ENCODE data around the gene IL36RN. TPM values are rescaled to one million over a fixed set of nuclear protein-coding genes. Genes with fewer than 3 reads are reported as not detected.

Gene IL36RN
- total RNA-seq, 2 experiments from 2014 or later: not detected

DNA sequence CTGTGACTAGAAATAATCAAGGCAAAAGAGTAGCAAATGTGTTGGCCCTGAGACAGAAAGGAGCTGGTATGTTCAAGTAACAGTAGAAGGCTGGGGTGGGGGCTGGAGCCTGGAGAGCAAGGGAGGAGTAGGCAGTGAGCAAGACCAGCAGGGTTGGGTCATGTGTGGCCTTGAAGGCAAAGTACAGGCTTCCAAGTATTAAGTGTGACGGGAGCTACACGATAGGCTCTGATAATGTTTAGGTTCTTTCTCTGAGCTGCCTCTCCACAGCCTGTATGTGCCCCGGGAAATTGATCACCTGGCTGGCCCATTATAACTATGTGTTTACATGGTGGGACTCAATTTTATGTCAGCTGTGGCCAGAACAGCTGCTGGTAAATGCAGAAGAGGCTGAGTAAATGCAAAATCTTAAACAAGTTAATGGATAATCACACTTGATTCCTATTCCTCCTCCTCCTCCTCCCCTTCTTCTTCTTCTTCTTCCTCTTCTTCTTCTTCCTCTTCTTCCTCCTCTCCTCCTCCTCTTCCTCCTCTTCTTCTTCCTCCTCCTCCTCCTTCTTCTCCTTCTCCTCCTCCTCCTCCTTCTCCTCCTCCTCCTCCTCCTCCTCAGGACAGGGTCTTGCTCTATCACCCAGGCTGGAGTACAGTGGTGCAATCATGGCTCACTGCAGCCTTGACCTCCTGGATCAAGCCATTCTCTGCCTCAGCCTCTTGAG is 18.1 kb downstream of the IL36RN start:
- H3K27me3 Mint-ChIP-seq: no peaks in the 10 kb centered on the region
- no peak for DNase-seq
- no peak overlapping the region for H3K27ac Mint-ChIP-seq
- no peaks in the 10 kb centered on the region for H3K9me3 Mint-ChIP-seq
- no peaks in the 10 kb centered on the region for H3K36me3 Mint-ChIP-seq
- peaks cover 8% of the 10 kb centered on the region for H3K4me1 Mint-ChIP-seq
- H3K4me3 Mint-ChIP-seq: no peak overlapping the region

DNA sequence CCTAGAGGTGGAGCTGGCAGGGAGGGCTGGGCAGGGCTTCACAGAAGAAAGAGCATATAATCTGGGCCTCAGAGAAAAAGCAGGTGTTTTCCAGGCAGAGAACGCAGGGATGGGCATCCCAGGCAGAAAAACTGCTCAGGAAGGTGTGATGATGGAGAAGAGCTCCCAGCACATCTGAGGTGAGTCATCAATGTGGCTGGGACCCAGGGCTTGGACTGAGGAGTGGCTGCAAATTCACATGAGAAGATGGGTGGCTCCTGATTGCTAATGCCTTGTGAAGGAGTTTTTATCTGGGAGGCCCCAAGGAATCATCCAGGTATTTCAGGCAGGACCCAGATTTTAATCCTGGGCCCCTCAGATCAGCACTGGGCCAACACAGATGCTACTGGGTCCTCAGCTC is 18.9 kb downstream of the IL36RN start:
- H3K9me3 Mint-ChIP-seq: no peaks in the 10 kb centered on the region
- no peaks in the 10 kb centered on the region for H3K27me3 Mint-ChIP-seq
- H3K4me1 Mint-ChIP-seq: peaks cover 8% of the 10 kb centered on the region
- no peaks in the 10 kb centered on the region for H3K36me3 Mint-ChIP-seq
- no peak overlapping the region for H3K4me3 Mint-ChIP-seq
- H3K27ac Mint-ChIP-seq: no peak overlapping the region
- no peak for DNase-seq

DNA sequence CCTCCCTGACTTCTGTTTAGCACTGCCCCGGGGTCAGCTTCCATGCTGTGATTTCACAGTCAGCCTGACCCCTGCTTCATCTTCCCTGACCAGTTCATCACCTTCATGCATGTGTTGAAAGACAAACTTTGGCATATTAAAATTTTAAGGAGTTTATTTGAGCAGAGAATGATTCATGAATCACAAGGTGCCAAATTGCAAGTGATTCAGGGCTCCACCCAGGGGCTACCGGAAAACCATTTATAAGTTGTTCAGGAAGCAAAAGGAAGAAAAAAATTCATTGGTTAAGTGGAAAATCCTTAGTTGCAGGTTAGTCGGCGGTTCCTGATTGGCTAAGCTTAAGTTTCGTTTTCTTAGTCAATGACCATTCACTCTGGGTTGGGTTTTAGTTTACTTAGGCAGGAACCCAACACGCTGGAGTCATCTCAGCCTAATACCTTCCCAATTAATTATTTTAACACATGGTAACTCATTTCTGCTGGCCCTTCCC is 19.4 kb downstream of the IL36RN start:
- H3K9me3 Mint-ChIP-seq: no peaks in the 10 kb centered on the region
- H3K27ac Mint-ChIP-seq: no peak overlapping the region
- no peaks in the 10 kb centered on the region for H3K27me3 Mint-ChIP-seq
- H3K4me1 Mint-ChIP-seq: peaks cover 10% of the 10 kb centered on the region
- H3K36me3 Mint-ChIP-seq: no peaks in the 10 kb centered on the region
- DNase-seq: no peak
- H3K4me3 Mint-ChIP-seq: no peak overlapping the region

DNA sequence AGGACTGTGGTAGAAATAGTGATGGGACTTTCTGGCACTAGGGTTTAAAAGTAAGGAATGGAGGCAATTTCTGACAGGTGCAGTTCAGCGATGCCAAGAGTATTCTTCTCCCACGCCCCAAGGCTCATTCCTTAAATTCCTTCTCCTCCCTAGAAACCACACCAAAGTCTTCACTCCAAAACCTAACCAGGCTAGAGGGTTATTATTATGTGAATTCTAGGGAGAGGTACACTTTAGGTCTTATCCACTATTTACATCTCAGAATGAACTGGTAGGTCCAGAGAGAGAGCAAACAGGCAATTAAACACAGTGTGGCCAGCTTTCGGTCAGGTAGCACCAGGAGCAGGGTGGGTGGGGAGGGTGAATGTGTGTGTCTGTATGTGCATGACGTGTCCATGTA is 20.1 kb downstream of the IL36RN start:
- no peak overlapping the region for H3K4me3 Mint-ChIP-seq
- no peak overlapping the region for H3K27ac Mint-ChIP-seq
- no peaks in the 10 kb centered on the region for H3K36me3 Mint-ChIP-seq
- no peak for DNase-seq
- no peaks in the 10 kb centered on the region for H3K9me3 Mint-ChIP-seq
- peaks cover 13% of the 10 kb centered on the region for H3K4me1 Mint-ChIP-seq
- no peaks in the 10 kb centered on the region for H3K27me3 Mint-ChIP-seq

DNA sequence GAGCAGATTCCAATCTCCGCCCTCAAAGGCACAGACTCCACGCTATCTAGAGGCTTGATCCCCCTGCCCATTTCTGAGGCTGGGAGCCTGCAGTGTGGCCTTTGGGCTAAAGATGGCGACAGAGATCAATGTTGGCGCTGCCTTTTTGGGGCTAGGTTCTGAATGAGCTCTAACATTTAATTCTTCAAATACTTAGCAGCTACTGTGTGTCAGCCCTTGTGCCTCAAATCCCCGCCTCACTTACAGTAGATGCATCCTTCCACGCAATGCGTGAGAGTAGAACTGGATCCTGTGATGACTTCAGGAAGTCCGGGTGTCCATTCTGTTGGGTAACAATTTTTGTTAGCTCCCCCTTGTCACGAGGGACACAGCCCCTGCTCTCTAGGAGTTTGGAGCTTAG is 21.1 kb downstream of the IL36RN start:
- Mint-ChIP-seq H3K4me3 (no peak overlapping the region), H3K27ac (no peak overlapping the region), H3K27me3 (no peaks in the 10 kb centered on the region), H3K9me3 (no peaks in the 10 kb centered on the region), H3K4me1 (peaks cover 8% of the 10 kb centered on the region), H3K36me3 (no peaks in the 10 kb centered on the region)
- peak; percentile 45 for DNase-seq

DNA sequence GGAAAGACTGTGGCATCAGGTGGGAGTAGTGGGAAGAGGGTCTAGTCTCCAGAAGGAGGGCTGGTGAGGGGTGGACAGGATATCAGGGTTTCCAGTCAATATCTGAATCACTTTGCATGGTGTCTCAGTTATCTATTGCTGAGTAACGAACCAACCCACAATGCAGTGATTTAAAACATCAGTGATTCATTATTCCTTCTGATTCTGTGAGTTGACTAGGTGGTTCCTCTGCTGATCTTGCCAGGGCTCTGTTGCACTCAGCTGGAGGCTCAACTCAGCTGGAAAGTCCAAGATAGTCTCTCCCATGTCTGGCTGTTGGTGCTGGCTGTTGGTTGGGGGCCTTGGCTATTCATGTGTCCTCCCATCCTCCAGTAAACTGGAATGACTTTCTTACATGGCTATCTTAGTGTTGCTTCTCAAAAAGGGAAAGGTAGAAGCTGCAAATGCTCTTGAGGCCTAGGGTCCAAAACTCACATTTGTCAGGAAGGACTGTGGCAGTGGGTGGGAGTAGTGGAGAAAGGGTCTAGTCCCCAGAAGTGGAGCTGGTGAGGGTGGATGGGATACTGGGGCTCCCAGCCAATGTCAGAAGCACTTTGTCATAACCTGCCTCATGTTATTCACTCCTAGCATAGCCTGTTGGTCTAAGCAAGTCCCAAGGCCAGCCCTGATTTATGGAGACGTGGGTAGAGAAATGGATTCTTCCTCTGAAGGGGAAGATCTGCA is 22.7 kb downstream of the IL36RN start:
- Mint-ChIP-seq H3K27ac (no peak overlapping the region), H3K4me1 (peaks cover 4% of the 10 kb centered on the region), H3K4me3 (no peak overlapping the region), H3K36me3 (no peaks in the 10 kb centered on the region), H3K9me3 (no peaks in the 10 kb centered on the region), H3K27me3 (no peaks in the 10 kb centered on the region)
- DNase-seq: no peak

DNA sequence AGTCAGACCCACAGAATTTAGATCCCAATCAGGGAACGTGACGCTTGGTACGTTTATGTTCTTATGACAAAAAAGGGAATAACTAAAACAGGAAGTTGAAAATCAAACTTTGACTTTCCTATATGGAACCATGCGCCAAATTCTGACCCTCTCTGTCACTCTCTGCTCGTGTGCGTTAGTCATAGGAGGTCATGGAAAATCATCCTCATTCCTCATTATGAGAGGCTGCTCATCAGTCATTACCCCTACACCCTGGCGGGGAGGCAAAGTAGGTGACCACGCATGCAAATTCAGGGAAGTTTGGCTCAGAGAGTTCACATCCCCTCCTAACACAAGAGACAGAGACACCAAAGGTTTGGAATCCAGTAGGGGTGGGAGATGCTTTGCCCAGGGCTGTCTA is 24.3 kb downstream of the IL36RN start:
- Mint-ChIP-seq H3K4me1 (peaks cover 4% of the 10 kb centered on the region), H3K27me3 (no peaks in the 10 kb centered on the region), H3K27ac (no peak overlapping the region), H3K4me3 (no peak overlapping the region), H3K36me3 (no peaks in the 10 kb centered on the region), H3K9me3 (no peaks in the 10 kb centered on the region)
- DNase-seq: no peak

DNA sequence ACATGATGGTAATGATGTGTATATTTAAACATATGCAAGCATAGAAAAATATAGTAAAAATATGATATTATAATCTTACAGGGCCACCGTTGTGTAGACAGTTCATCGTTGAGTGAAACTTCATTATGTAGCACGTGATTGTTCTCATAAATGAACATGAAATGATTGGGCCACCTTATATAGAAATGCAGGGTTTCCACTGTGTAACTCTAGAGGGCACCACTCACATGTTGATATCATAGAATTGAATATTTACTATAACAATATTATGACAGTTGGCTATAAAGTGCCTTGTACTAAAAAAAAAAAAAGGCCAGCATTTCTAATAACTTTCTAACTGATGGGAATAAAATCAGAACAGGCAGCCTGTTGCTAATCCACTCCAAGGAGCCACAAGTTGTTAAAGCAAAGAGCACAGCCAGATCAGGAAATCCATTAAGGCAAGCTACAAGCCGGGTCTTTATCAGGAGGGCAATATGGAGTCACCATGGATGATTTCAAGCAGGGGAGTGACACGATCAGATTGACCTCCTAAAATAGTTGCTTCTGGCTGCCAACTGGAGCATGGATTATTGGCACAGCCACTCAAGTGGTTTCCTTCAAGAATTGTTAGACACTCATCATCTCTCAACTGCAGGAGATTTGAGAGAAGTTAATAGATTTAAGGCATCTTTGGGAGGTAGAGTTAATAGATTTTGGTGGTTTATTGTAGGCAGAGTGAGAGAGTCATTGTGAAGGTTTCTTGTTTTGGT is 25.4 kb downstream of the IL36RN start:
- Mint-ChIP-seq H3K4me3 (no peak overlapping the region), H3K4me1 (peaks cover 4% of the 10 kb centered on the region), H3K36me3 (no peaks in the 10 kb centered on the region), H3K27ac (no peak overlapping the region), H3K27me3 (no peaks in the 10 kb centered on the region), H3K9me3 (no peaks in the 10 kb centered on the region)
- DNase-seq: no peak

DNA sequence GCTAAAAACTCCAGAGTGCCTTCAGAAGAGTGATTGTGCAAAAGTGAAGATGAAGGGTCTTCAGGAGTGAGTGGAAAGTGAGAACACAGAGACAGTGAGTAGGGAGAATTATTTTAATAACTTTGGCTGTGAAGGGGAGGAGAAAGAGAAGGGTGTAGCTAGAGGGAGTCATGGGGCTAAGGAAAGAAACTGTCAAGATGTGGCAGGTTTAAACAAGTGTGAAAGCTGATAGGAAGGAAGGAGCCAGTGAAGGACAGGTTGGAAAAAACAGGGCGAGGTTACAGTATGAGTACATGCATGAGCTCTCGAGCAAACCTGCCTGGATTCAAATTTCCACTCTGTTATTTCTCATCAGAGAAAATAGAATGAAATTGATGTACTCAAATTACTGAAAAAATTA is 26.5 kb downstream of the IL36RN start:
- Mint-ChIP-seq H3K4me1 (peaks cover 4% of the 10 kb centered on the region), H3K36me3 (no peaks in the 10 kb centered on the region), H3K4me3 (no peak overlapping the region), H3K27ac (no peak overlapping the region), H3K9me3 (no peaks in the 10 kb centered on the region), H3K27me3 (no peaks in the 10 kb centered on the region)
- no peak for DNase-seq

DNA sequence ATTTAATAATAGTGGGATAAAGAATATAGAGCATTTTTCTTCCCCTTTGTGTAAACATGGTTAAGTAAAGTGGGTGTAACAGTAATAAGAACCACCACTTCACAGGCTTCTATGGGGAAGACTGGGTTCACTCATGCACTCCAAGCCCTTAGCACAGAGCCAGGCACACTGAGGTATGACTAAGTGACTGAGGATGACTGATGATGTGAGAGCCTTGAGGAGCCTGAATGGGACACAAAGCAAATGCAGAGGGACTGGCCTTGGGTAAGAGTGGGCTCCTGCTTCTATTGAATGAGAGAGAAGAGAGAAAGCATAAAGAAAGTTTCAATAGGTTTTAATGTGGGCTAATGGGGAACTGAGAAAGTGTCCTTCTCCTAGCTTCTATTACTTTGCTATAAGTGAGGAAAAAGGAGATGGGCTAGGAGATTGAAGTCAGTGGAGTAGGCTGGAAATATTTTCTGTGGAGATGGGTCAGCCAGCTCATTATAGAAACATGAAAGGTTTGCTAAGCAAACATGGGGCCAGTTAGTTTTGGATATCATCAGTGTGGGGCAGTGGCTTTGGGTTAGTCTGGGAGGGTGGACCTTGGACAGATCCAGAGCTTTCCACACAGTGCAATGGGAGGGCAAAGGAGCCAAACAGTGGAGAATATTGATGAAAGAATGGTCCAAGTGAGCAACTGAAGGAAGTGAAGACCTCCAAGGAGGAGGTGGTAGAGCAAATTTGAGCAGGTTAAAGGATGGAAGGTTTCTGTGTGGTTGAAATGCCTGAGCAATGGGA is 29.4 kb downstream of the IL36RN start:
- no peaks in the 10 kb centered on the region for H3K36me3 Mint-ChIP-seq
- H3K4me3 Mint-ChIP-seq: no peak overlapping the region
- H3K4me1 Mint-ChIP-seq: peaks cover 3% of the 10 kb centered on the region
- no peak overlapping the region for H3K27ac Mint-ChIP-seq
- H3K9me3 Mint-ChIP-seq: no peaks in the 10 kb centered on the region
- no peak for DNase-seq
- H3K27me3 Mint-ChIP-seq: no peaks in the 10 kb centered on the region

DNA sequence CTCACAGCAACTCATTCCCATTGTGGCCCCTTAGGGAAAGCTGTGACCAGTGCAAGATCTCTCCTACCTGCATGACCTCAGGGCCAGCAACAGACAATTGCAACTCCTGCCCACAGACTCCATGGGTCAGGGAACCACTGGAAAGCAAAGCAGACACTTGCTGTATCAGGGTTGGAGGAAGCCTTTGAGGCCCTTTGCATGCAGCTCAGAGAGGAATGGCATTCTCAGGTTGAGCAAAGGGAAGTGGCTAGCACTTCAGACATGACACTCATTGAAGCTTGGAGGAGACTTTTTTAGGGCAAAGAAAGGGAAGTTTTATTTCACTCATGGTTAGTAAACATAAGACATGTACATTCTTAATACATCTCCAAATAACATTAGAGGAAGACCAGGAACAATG is 30.9 kb downstream of the IL36RN start:
- Mint-ChIP-seq H3K27me3 (no peaks in the 10 kb centered on the region), H3K4me1 (no peaks in the 10 kb centered on the region), H3K4me3 (no peak overlapping the region), H3K27ac (no peak overlapping the region), H3K36me3 (no peaks in the 10 kb centered on the region), H3K9me3 (no peaks in the 10 kb centered on the region)
- DNase-seq: no peak

DNA sequence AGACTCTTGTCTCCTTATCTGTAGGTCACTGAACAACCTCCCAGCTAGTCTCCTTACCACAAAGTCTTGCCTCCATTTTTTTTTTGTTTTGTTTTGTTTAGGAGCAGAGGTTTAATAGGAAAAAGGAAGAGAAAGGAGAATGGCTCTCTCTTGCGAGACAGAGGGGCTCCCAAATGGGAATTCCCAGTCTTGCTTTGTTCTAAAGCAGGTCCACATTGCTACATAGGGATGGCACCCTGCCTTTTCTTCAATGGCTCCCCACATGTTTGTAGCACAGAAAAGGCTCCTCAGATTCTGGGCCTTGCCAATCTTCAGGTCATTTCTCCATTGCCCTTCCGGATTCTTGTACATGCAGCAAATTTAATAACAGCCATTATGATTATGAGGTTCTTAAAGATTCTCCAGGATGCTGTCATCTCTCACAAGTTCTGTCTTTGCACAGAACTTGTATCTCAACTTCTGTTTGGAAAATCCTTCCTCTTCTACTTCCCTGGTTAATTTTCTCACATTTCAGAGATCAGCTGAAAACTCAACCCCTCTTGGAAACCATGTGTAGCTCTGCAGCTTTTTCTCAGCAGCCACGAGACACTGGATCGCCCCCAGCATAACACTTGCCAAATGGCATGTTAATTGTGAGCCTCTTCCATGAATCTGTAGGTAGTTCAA is 32.4 kb downstream of the IL36RN start:
- no peak overlapping the region for H3K27ac Mint-ChIP-seq
- no peak overlapping the region for H3K4me3 Mint-ChIP-seq

DNA sequence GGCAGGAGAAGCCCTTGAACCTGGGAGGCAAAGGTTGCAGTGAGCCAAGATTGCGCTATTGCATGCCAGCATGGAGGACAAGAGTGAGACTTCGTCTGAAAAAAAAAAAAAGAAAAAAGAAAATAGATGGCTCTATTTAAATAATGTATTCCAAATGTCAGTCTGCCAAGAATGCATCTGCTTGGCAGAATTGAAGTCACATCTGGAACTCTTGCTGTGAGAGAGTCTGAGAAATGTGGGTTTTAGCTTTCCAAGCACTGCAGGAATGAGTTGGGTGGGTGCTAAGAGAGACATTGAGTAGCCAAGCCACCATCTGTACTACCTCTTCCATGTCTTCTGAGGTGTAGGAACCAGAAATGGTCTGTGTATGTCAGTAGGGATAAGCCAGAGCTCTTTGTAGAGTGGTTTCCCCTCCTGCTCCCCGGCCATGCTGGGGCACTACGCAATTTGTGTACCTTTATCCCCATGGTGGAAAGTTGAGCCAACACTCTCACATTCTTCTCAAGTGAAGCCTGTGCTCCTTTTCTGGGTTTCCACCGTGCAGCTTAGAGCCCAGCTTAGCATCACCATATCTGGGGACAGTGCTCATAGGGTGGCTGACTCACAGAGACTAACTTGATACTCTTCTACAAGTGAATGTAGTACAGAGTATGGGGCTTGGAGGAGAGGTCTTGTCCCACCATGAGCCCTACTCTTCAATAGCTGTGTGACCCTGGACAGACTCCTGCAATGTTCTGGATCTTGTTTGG is 34.0 kb downstream of the IL36RN start:
- Mint-ChIP-seq H3K9me3 (peaks cover 17% of the 10 kb centered on the region), H3K27ac (no peak overlapping the region), H3K4me3 (no peak overlapping the region), H3K36me3 (peaks cover 6% of the 10 kb centered on the region), H3K4me1 (peaks cover 10% of the 10 kb centered on the region), H3K27me3 (no peaks in the 10 kb centered on the region)
- DNase-seq: no peak

More for the DNA sequence above, 32.4 kb downstream of the IL36RN start:
- no peaks in the 10 kb centered on the region for H3K27me3 Mint-ChIP-seq
- H3K36me3 Mint-ChIP-seq: no peaks in the 10 kb centered on the region
- no peak for DNase-seq
- H3K9me3 Mint-ChIP-seq: peaks cover 7% of the 10 kb centered on the region
- no peaks in the 10 kb centered on the region for H3K4me1 Mint-ChIP-seq

DNA sequence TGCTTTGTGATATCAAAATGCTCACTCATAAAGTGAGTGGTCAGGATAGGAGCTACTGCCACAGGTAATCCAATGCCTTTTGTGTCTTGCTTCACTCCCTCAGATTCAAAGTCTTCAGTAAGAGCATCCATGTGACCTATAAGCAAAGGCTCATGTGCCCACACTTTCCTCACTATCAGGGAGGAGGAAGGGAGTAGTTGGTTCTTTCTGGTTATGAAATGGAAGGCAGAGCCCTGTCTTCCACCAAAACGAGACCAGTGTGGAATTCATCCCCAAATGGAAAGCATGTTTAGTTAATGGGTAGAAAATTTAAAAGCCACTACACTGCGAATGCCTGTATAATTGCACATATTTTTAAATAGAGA is 34.6 kb downstream of the IL36RN start:
- Mint-ChIP-seq H3K27ac (no peak overlapping the region), H3K4me1 (peaks cover 16% of the 10 kb centered on the region), H3K27me3 (no peaks in the 10 kb centered on the region), H3K9me3 (peaks cover 17% of the 10 kb centered on the region), H3K36me3 (peaks cover 6% of the 10 kb centered on the region), H3K4me3 (no peak overlapping the region)
- no peak for DNase-seq
